GM19238 (cell line): Measurements from ENCODE around the gene IFIT3.
"Not testable (repeated sequence)": the region's sequence is repeated elsewhere in the genome, so short reads cannot be mapped to it uniquely, and the experiment has no call there.

Experiments used
- DNase-seq: peaks from one replicate; pipeline ENCODE4 v3.0.0; 2011; ENCODE audit warnings: low spot score; ENCODE audit not compliant: insufficient read length

IFIT3 gene

GRCh38 chr10:89303161-89303560 lies 24.6 kb upstream of the IFIT3 start:
- DNase-seq: no peak

- no peak for DNase-seq
Measured at GRCh38 chr10:89304026-89304425, 23.8 kb upstream of the IFIT3 start.

GRCh38 chr10:89304446-89304845 lies 23.4 kb upstream of the IFIT3 start:
- no peak for DNase-seq

- DNase-seq: no peak
Measured at GRCh38 chr10:89304925-89305324, 22.9 kb upstream of the IFIT3 start.

GRCh38 chr10:89305766-89306433 lies 21.9 kb upstream of the IFIT3 start:
- no peak for DNase-seq

GRCh38 chr10:89306434-89307268 lies 21.1 kb upstream of the IFIT3 start:
- DNase-seq: no peak

- no peak for DNase-seq
Measured at GRCh38 chr10:89307269-89307577, 20.6 kb upstream of the IFIT3 start.

- no peak for DNase-seq
Measured at GRCh38 chr10:89308266-89308665, 19.5 kb upstream of the IFIT3 start.

GRCh38 chr10:89308736-89309135 lies 19.1 kb upstream of the IFIT3 start:
- DNase-seq: no peak

GRCh38 chr10:89309156-89310055 lies 18.4 kb upstream of the IFIT3 start:
- DNase-seq: no peak

- DNase-seq: no peak
Measured at GRCh38 chr10:89310056-89310893, 17.5 kb upstream of the IFIT3 start.

- no peak for DNase-seq
Measured at GRCh38 chr10:89312973-89313372, 14.8 kb upstream of the IFIT3 start.

GRCh38 chr10:89314676-89315075 lies 13.1 kb upstream of the IFIT3 start:
- no peak for DNase-seq

GRCh38 chr10:89318047-89318446 lies 9.8 kb upstream of the IFIT3 start:
- not testable (repeated sequence) for DNase-seq

- not testable (repeated sequence) for DNase-seq
Measured at GRCh38 chr10:89325081-89325480, 2.7 kb upstream of the IFIT3 start.

GRCh38 chr10:89325856-89326255 lies 1.9 kb upstream of the IFIT3 start:
- DNase-seq: not testable (repeated sequence)

- DNase-seq: no peak
Measured at GRCh38 chr10:89329151-89329550, 1.4 kb downstream of the IFIT3 start.

- not testable (repeated sequence) for DNase-seq
Measured at GRCh38 chr10:89330014-89330413, 2.2 kb downstream of the IFIT3 start.

GRCh38 chr10:89330537-89331212 lies 2.9 kb downstream of the IFIT3 start:
- no peak for DNase-seq

- DNase-seq: not testable (repeated sequence)
Measured at GRCh38 chr10:89331487-89332122, 3.8 kb downstream of the IFIT3 start.
